ENCODE measurements around the gene ZG16. TPM values are rescaled to one million over a fixed set of nuclear protein-coding genes. Genes with fewer than 3 reads are reported as not detected.
A peak's percentile ranks its signal among the peaks of the same experiment; 100 is the strongest.

Gene ZG16
- total and polyA plus RNA-seq, 9 of the 15 experiments (the other 6 are each of a cell fraction or from before 2014, with no cell fraction given), result 0.04 TPM; not detected in 8

DNA sequence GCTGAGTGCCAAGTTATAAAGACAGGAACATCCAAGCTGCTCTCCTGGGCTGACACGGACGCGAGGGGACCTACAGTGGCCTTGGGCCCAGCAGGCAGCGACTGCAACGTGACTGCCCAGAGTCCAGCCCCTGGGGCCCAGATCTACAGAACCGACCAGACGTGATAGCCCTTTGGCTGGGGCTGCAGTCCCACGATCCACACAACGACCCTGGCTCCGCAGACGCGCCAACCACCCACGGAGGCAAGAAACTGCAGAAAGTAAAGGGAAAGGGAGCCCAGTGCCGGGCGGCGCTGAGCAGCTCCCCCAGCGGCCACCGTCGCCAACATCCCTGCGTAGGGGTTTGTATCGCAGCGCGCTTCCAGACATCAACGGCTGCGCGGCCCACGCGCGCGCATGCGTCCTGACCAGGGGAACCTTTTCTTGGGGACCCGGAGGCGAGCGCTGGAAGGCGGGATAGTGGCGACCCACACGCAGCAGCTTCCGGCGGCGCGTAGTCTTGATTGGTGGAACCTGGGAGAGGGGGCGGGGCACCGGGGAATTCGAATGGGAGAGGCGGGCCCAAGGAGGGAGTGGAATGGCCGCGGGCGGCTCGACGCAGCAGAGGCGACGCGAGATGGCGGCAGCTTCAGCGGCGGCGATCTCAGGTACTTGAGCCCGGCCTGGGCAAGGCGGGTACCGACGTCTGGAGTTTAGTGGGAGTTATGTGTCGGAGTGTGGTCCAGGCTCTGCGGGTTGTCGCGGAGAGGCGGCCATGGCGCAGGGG is 12.3 kb downstream of the ZG16 start, which contains the start of gene KIF22 (continued):
- TF ChIP-seq, protein P1, sequence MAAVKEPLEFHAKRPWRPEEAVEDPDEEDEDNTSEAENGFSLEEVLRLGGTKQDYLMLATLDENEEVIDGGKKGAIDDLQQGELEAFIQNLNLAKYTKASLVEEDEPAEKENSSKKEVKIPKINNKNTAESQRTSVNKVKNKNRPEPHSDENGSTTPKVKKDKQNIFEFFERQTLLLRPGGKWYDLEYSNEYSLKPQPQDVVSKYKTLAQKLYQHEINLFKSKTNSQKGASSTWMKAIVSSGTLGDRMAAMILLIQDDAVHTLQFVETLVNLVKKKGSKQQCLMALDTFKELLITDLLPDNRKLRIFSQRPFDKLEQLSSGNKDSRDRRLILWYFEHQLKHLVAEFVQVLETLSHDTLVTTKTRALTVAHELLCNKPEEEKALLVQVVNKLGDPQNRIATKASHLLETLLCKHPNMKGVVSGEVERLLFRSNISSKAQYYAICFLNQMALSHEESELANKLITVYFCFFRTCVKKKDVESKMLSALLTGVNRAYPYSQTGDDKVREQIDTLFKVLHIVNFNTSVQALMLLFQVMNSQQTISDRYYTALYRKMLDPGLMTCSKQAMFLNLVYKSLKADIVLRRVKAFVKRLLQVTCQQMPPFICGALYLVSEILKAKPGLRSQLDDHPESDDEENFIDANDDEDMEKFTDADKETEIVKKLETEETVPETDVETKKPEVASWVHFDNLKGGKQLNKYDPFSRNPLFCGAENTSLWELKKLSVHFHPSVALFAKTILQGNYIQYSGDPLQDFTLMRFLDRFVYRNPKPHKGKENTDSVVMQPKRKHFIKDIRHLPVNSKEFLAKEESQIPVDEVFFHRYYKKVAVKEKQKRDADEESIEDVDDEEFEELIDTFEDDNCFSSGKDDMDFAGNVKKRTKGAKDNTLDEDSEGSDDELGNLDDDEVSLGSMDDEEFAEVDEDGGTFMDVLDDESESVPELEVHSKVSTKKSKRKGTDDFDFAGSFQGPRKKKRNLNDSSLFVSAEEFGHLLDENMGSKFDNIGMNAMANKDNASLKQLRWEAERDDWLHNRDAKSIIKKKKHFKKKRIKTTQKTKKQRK (IDR thresholded peaks at IDR 0.05; ENCODE audit: borderline replicate concordance, low read depth, low read length), result no peak
- TF ChIP-seq, protein P2, sequence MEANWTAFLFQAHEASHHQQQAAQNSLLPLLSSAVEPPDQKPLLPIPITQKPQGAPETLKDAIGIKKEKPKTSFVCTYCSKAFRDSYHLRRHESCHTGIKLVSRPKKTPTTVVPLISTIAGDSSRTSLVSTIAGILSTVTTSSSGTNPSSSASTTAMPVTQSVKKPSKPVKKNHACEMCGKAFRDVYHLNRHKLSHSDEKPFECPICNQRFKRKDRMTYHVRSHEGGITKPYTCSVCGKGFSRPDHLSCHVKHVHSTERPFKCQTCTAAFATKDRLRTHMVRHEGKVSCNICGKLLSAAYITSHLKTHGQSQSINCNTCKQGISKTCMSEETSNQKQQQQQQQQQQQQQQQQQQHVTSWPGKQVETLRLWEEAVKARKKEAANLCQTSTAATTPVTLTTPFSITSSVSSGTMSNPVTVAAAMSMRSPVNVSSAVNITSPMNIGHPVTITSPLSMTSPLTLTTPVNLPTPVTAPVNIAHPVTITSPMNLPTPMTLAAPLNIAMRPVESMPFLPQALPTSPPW (CRISPR knock-in tag; IDR thresholded peaks at IDR 0.05), result peak; percentile 74; the same call in 1 of the 2 replicates
- TF ChIP-seq MYBL2 (IDR thresholded peaks at IDR 0.05; ENCODE audit: low read depth), result peak; percentile 97
- peak; percentile 51; the same call in 1 of the 2 replicates for TF ChIP-seq MYBL2 (CRISPR knock-in tag; IDR thresholded peaks at IDR 0.05; ENCODE audit: borderline replicate concordance)
- 0 out of 2 replicates have a peak, but pooled peaks have one; percentile 20 for TF ChIP-seq ZBTB1 (CRISPR knock-in tag; IDR thresholded peaks at IDR 0.05; ENCODE audit: borderline replicate concordance, low read depth)
- peak; percentile 82 for TF ChIP-seq RBM22 (IDR thresholded peaks at IDR 0.05; ENCODE audit: low read depth, low read length, poor library complexity, severe bottlenecking)
- no peak for TF ChIP-seq KLF10 (CRISPR knock-in tag; IDR thresholded peaks at IDR 0.05)
- peak; percentile 62 for TF ChIP-seq MYC (IDR thresholded peaks at IDR 0.05; ENCODE audit: low read depth, low read length)
- TF ChIP-seq MYC (CRISPR knock-in tag; IDR thresholded peaks at IDR 0.05; ENCODE audit: borderline replicate concordance, low read depth), result peak; percentile 26; the same call in 1 of the 2 replicates
- TF ChIP-seq IRF1 (CRISPR knock-in tag; IDR thresholded peaks at IDR 0.05; ENCODE audit: borderline replicate concordance), result no peak
- TF ChIP-seq RBM25 (IDR thresholded peaks at IDR 0.05; ENCODE audit: low read depth, low read length, severe bottlenecking), result peak; percentile 73
- TF ChIP-seq KLF1 (tag; IDR thresholded peaks at IDR 0.05), result no peak; the same call in 1 of the 2 replicates
- TF ChIP-seq POU5F1 (IDR thresholded peaks at IDR 0.05; ENCODE audit: borderline replicate concordance, low read depth, low read length, partially characterized antibody), result peak; percentile 67
- TF ChIP-seq ZNF354B (CRISPR knock-in tag; IDR thresholded peaks at IDR 0.05), result no peak
- peak; percentile 64; the same call in 1 of the 2 replicates for TF ChIP-seq JUND (IDR thresholded peaks at IDR 0.05; ENCODE audit: borderline replicate concordance, low read depth, low read length)
- peak; percentile 49; the same call in 1 of the 3 replicates for TF ChIP-seq JUND (tag; IDR thresholded peaks at IDR 0.05; ENCODE audit: borderline replicate concordance, low read depth, low read length)
- TF ChIP-seq L3MBTL2 (IDR thresholded peaks at IDR 0.05), result peak; percentile 76
- TF ChIP-seq, protein P3, sequence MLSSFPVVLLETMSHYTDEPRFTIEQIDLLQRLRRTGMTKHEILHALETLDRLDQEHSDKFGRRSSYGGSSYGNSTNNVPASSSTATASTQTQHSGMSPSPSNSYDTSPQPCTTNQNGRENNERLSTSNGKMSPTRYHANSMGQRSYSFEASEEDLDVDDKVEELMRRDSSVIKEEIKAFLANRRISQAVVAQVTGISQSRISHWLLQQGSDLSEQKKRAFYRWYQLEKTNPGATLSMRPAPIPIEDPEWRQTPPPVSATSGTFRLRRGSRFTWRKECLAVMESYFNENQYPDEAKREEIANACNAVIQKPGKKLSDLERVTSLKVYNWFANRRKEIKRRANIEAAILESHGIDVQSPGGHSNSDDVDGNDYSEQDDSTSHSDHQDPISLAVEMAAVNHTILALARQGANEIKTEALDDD (IDR thresholded peaks at IDR 0.05), result no peak
- TF ChIP-seq XRCC5 (IDR thresholded peaks at IDR 0.05; ENCODE audit: low read depth, low read length), result peak; percentile 90
- TF ChIP-seq ZNF584 (CRISPR knock-in tag; IDR thresholded peaks at IDR 0.05; ENCODE audit: low read depth), result no peak
- no peak for TF ChIP-seq TSC22D4 (tag; IDR thresholded peaks at IDR 0.05)
